Keratinocyte (primary cell): Measurements from ENCODE around the gene KCNMA1.

Experiments used
- EZH2 ChIP-seq: IDR thresholded peaks from one replicate; pipeline ENCODE4 v1.6.1; 2012; ENCODE audit warnings: inconsistent platforms, mild to moderate bottlenecking, low read length, moderate library complexity
- TF ChIP-seq, protein P1 (sequence below), 3 experiments: IDR thresholded peaks in 1 of 3; conservative IDR thresholded peaks in 1 of 3; optimal IDR thresholded peaks in 1 of 3; 2 replicates in 2 of 3; 3 replicates in 1 of 3; pipeline versions ENCODE3 to v1.5.1; 2011; ENCODE audit warnings: low read length in 3 of 3, mild to moderate bottlenecking in 3 of 3, moderate library complexity in 2 of 3, control low read depth in 1 of 3, inconsistent platforms in 1 of 3; ENCODE audit not compliant: insufficient read depth in 2 of 3; ENCODE audit errors: extremely low read depth in 1 of 3

DNA sequence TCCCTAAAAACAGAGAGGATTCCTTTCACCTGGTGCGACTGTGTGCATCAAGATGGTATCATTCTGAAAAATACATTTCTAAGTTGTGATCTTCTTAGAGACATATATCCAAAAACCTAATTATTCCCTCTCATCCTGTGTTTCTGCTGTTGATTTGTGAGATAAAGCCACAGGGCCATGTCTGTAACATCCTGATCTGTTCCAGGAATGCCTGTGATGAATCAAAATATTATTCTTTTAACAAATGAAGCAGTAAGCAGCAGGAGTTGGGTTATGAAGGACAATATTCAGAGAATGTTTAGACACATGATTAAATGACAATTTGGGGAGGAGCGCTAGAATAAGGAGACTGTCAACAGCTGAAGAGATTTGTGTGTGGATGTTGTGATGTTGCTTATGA is 731.4 kb downstream of the KCNMA1 start:
- TF ChIP-seq, protein P1, sequence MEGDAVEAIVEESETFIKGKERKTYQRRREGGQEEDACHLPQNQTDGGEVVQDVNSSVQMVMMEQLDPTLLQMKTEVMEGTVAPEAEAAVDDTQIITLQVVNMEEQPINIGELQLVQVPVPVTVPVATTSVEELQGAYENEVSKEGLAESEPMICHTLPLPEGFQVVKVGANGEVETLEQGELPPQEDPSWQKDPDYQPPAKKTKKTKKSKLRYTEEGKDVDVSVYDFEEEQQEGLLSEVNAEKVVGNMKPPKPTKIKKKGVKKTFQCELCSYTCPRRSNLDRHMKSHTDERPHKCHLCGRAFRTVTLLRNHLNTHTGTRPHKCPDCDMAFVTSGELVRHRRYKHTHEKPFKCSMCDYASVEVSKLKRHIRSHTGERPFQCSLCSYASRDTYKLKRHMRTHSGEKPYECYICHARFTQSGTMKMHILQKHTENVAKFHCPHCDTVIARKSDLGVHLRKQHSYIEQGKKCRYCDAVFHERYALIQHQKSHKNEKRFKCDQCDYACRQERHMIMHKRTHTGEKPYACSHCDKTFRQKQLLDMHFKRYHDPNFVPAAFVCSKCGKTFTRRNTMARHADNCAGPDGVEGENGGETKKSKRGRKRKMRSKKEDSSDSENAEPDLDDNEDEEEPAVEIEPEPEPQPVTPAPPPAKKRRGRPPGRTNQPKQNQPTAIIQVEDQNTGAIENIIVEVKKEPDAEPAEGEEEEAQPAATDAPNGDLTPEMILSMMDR (optimal IDR thresholded peaks at IDR 0.05 in 1 of 3, IDR thresholded peaks at IDR 0.05 in 1 of 3, conservative IDR thresholded peaks at IDR 0.05 in 1 of 3; ENCODE audit: extremely low read depth in 1 of 3, insufficient read depth in 2 of 3, low read length in 3 of 3), result no peak
- TF ChIP-seq EZH2, result no peak
